Smooth muscle cell (in vitro differentiated cells): ENCODE data around the gene NBDY. TPM values are rescaled to one million over a fixed set of nuclear protein-coding genes. Genes with fewer than 3 reads are reported as not detected.

Source experiments
- DNase-seq: peaks from one replicate; lab custom pipeline; 2025; ENCODE audit not compliant: unreplicated experiment; lab: John Stamatoyannopoulos, UW
- H2AFZ ChIP-seq: fragments of 200-600 bp; sonication (generic); 2 replicates; pipeline ENCODE4 v1.6.0; 2016; ENCODE audit warnings: antibody characterized with exemption, low read depth, mild to moderate bottlenecking
- H3F3A ChIP-seq: fragments of 200-600 bp; sonication (generic); 2 replicates; pipeline ENCODE4 v1.6.0; 2017; ENCODE audit warnings: antibody characterized with exemption, low read depth
- H3K27ac ChIP-seq: fragments of 200-600 bp; sonication (generic); 2 replicates; pipeline ENCODE4 v1.5.1; 2016; ENCODE audit warnings: low read depth, mild to moderate bottlenecking
- H3K27me3 ChIP-seq: fragments of 200-600 bp; sonication (generic); 2 replicates; pipeline ENCODE4 v1.6.1; 2016; ENCODE audit warnings: low read depth, mild to moderate bottlenecking
- H3K36me3 ChIP-seq: fragments of 200-600 bp; sonication (generic); 2 replicates; pipeline ENCODE4 v1.5.1; 2016; ENCODE audit warnings: low read depth
- H3K4me1 ChIP-seq: fragments of 200-600 bp; sonication (generic); 2 replicates; pipeline ENCODE4 v1.5.1; 2016; ENCODE audit warnings: low read depth
- H3K4me2 ChIP-seq: fragments of 200-600 bp; sonication (generic); 2 replicates; pipeline ENCODE4 v1.6.0; 2016; ENCODE audit warnings: mild to moderate bottlenecking
- H3K4me3 ChIP-seq: fragments of 200-600 bp; sonication (generic); 2 replicates; pipeline ENCODE4 v1.5.1; 2016; ENCODE audit warnings: mild to moderate bottlenecking
- H3K79me2 ChIP-seq: fragments of 200-600 bp; sonication (generic); 2 replicates; pipeline ENCODE4 v1.6.0; 2016; ENCODE audit warnings: low read depth, mild to moderate bottlenecking
- H3K9ac ChIP-seq: fragments of 200-600 bp; sonication (generic); 2 replicates; pipeline ENCODE4 v1.6.0; 2016; ENCODE audit warnings: low read depth
- H3K9me3 ChIP-seq: fragments of 200-600 bp; sonication (generic); replicated peaks from 2 replicates; pipeline ENCODE4 v1.5.1; 2016; ENCODE audit warnings: low read depth
- H4K20me1 ChIP-seq: fragments of 200-600 bp; sonication (generic); 2 replicates; pipeline ENCODE4 v1.6.0; 2016; ENCODE audit warnings: low read depth
- CTCF ChIP-seq: fragments of 200-600 bp; sonication (generic); IDR thresholded peaks from 2 replicates; pipeline ENCODE4 v1.5.1; 2017; ENCODE audit warnings: borderline replicate concordance, mild to moderate bottlenecking, antibody characterized with exemption; ENCODE audit not compliant: insufficient read depth, poor library complexity, severe bottlenecking
- WGBS: methylation state at CpG from one replicate; pipeline ENCODE4 v1.1.7; 2016; ENCODE audit warnings: low lambda C conversion rate; 5-methylcytosine and 5-hydroxymethylcytosine counted together
- polyA plus RNA-seq: library from polyadenylated mRNA; unstranded; fragments of >200 nt; fragmentation: Nextera tagmentation; extraction: Ambion mirVana; gene quantifications from 2 replicates; pipeline ENCODE4 v1.2.1, GENCODE V29; 2016
- total RNA-seq: library from RNA; depleted of rRNA; stranded (reverse); fragments of >200 nt; gene quantifications from 2 replicates; pipeline ENCODE4 v1.2.3, GENCODE V29; 2014

The NBDY gene
- total and polyA plus RNA-seq, 2 experiments from 2014 or later: 23.0 to 226 TPM

GRCh38 chrX:56763556-56764152 is 34.6 kb downstream of the NBDY start:
- Histone ChIP-seq H3K27me3 (no peaks in the 10 kb centered on the region), H3K79me2 (no peaks in the 10 kb centered on the region), H2AFZ (no peak overlapping the region), H3K4me1 (peaks cover 4% of the 10 kb centered on the region), H3F3A (no peaks in the 10 kb centered on the region), H3K4me2 (no peak overlapping the region), H3K9me3 (no peaks in the 10 kb centered on the region), H3K36me3 (no peaks in the 10 kb centered on the region), H3K9ac (no peak overlapping the region), H3K27ac (no peak overlapping the region), H3K4me3 (peak overlapping the region; percentile 5), H4K20me1 (peaks cover 47% of the 10 kb centered on the region)
- TF ChIP-seq CTCF: no peak
- 80% methylated on average over 11 of the region's 11 CpGs for WGBS
- no peak for DNase-seq

- TF ChIP-seq CTCF: peak; percentile 55
- no peaks in the 10 kb centered on the region for H3K36me3 ChIP-seq
- H3K4me2 ChIP-seq: peak overlapping the region; percentile 57
- peaks cover 4% of the 10 kb centered on the region for H3K4me1 ChIP-seq
- H3K9ac ChIP-seq: no peak overlapping the region
- no peaks in the 10 kb centered on the region for H3K27me3 ChIP-seq
- H3K79me2 ChIP-seq: no peaks in the 10 kb centered on the region
- peaks cover 41% of the 10 kb centered on the region for H4K20me1 ChIP-seq
- H3K9me3 ChIP-seq: no peaks in the 10 kb centered on the region
- peak overlapping the region; percentile 5 for H3K4me3 ChIP-seq
- H3F3A ChIP-seq: no peaks in the 10 kb centered on the region
- H3K27ac ChIP-seq: no peak overlapping the region
- DNase-seq: no peak
- 46% methylated on average over 20 of the region's 20 CpGs for WGBS
- no peak overlapping the region for H2AFZ ChIP-seq
Measured at GRCh38 chrX:56764153-56764974, 35.3 kb downstream of the NBDY start.

- no peaks in the 10 kb centered on the region for H3K79me2 ChIP-seq
- no peak overlapping the region for H2AFZ ChIP-seq
- H3K4me1 ChIP-seq: peaks cover 4% of the 10 kb centered on the region
- peak overlapping the region; percentile 55 for H3K27ac ChIP-seq
- no peaks in the 10 kb centered on the region for H3K36me3 ChIP-seq
- H3K4me3 ChIP-seq: no peak overlapping the region
- H4K20me1 ChIP-seq: peaks cover 41% of the 10 kb centered on the region
- DNase-seq: no peak
- no peak for TF ChIP-seq CTCF
- H3F3A ChIP-seq: no peaks in the 10 kb centered on the region
- H3K9ac ChIP-seq: no peak overlapping the region
- H3K27me3 ChIP-seq: no peaks in the 10 kb centered on the region
- no peaks in the 10 kb centered on the region for H3K9me3 ChIP-seq
- H3K4me2 ChIP-seq: peak overlapping the region; percentile 57
- WGBS: 68% methylated on average over 15 of the region's 15 CpGs
Measured at GRCh38 chrX:56764975-56765791, 36.1 kb downstream of the NBDY start.
